ENCODE measurements around the gene CACNA2D1. TPM values are rescaled to one million over a fixed set of nuclear protein-coding genes. Genes with fewer than 3 reads are reported as not detected.
"Not testable (repeated sequence)": the region's sequence is repeated elsewhere in the genome, so short reads cannot be mapped to it uniquely, and the experiment has no call there.

CACNA2D1 gene
- total and polyA plus RNA-seq, 8 donors = 10.7 to 20.8 (median 16.6) TPM

GRCh38 chr7:82438521-82438920 is 5.1 kb downstream of the CACNA2D1 start:
- no peak for DNase-seq

DNA sequence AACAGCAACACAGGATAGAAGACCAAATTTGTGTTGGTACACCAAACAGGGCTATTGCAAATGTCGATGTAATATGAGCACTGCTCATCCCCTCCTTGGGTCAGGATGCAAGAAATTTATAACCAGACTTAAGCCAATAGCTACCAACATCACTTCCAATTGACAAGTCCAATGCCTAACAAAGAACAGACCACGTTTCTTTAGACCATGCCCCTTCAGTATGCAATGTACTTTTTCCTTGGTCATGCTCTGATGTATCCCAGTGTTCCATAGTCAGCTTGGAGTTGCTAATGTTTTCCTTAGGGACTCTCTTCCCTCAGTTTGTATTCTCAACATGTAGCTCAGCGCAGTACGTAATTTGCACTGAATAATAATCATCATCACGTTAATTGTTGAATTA is 7.8 kb downstream of the CACNA2D1 start:
- H3K27me3 ChIP-seq = peaks cover 0 to 12% of the 10 kb centered on the region in 2 donors
- no peak overlapping the region for H3K4me3 ChIP-seq
- intact Hi-C loops (cut with DNase I) = no loop called here
- H3K36me3 ChIP-seq = no peaks in the 10 kb centered on the region
- ATAC-seq (no peak), DNase-seq (no peak)
- no peak overlapping the region for H3K27ac ChIP-seq
- no peaks in the 10 kb centered on the region for H3K9me3 ChIP-seq
- TF ChIP-seq, protein P1, sequence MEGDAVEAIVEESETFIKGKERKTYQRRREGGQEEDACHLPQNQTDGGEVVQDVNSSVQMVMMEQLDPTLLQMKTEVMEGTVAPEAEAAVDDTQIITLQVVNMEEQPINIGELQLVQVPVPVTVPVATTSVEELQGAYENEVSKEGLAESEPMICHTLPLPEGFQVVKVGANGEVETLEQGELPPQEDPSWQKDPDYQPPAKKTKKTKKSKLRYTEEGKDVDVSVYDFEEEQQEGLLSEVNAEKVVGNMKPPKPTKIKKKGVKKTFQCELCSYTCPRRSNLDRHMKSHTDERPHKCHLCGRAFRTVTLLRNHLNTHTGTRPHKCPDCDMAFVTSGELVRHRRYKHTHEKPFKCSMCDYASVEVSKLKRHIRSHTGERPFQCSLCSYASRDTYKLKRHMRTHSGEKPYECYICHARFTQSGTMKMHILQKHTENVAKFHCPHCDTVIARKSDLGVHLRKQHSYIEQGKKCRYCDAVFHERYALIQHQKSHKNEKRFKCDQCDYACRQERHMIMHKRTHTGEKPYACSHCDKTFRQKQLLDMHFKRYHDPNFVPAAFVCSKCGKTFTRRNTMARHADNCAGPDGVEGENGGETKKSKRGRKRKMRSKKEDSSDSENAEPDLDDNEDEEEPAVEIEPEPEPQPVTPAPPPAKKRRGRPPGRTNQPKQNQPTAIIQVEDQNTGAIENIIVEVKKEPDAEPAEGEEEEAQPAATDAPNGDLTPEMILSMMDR (IDR thresholded peaks at IDR 0.05) = no peak
- no peaks in the 10 kb centered on the region for H3K4me1 ChIP-seq

More at GRCh38 chr7:82438521-82438920, 5.1 kb downstream of the CACNA2D1 start:
- no peak overlapping the region for H3K4me3 ChIP-seq
- peaks cover 0 to 9% of the 10 kb centered on the region in 2 donors for H3K4me1 ChIP-seq
- TF ChIP-seq, protein P1 (IDR thresholded peaks at IDR 0.05) = no peak
- ATAC-seq = no peak
- no peaks in the 10 kb centered on the region for H3K36me3 ChIP-seq
- H3K9me3 ChIP-seq = no peaks in the 10 kb centered on the region
- intact Hi-C loops (cut with DNase I) = no loop called here
- peaks cover 0 to 39% of the 10 kb centered on the region in 2 donors for H3K27me3 ChIP-seq
- H3K27ac ChIP-seq = no peak overlapping the region

DNA sequence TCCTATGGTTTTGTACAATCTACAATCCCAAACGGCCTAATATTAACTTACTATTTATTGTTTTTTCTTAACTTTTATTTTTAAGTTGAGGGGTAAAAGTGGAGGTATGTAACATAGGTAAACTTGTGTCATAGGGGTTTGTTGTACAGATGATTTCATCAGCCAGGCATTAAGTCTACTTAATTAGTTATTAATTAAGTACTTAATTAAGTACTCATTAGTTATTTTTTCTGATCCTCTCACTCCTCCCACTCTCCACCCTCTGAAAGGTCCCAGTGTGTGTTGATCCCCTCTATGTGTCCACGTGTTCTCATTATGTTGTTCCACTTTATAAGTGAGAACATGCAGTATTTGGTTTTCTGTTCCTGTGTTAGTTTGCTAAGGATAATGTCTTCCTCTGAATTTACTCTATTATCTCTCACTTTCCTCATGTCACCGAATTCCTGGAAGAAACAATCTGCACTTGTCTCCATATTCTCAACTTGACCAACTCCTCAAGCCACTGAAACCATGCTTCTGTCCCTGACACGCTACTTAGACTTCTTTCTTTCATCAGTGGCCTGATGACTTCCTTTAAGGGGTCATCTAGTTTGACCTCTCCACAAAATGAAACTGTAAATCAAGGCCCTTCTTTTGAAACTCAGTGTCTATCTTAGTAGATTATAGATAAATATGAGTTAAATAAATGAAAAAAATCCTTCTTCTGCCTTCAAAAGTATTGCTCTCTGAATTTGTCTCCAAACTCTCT is 9.1 kb downstream of the CACNA2D1 start:
- no peaks in the 10 kb centered on the region for H3K9me3 ChIP-seq
- no peaks in the 10 kb centered on the region for H3K4me1 ChIP-seq
- TF ChIP-seq, protein P1 (IDR thresholded peaks at IDR 0.05) = no peak
- no peak for DNase-seq
- H3K27ac ChIP-seq = no peak overlapping the region
- H3K4me3 ChIP-seq = no peak overlapping the region
- no peaks in the 10 kb centered on the region for H3K27me3 ChIP-seq
- no peaks in the 10 kb centered on the region for H3K36me3 ChIP-seq
- no peak for ATAC-seq
- intact Hi-C loops (cut with DNase I) = no loop called here

DNA sequence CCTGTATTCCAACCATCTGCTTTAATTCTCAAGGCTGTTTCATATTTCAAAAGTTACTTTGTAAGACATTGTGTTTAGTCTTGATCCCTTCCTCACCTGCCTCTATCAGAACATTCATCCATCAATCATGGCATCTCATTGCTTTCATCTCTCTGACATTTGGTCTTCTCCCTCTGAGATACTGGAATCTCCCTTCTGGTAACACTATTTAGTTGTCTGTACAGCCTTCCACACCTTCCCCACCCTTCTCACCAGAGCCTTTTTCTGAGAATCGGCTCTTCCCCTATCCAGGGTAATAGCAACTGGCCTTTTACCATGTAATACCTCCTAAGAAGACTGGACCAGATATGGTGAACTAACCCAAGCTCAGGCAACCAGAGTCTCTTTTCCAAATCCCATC is 10.1 kb downstream of the CACNA2D1 start:
- no peaks in the 10 kb centered on the region for H3K9me3 ChIP-seq
- H3K36me3 ChIP-seq = no peaks in the 10 kb centered on the region
- no peak for DNase-seq
- no peak overlapping the region for H3K4me3 ChIP-seq
- H3K27me3 ChIP-seq = no peaks in the 10 kb centered on the region
- intact Hi-C loops (cut with DNase I) = no loop called here
- TF ChIP-seq, protein P1 (IDR thresholded peaks at IDR 0.05) = no peak
- no peak for ATAC-seq
- no peaks in the 10 kb centered on the region for H3K4me1 ChIP-seq
- H3K27ac ChIP-seq = no peak overlapping the region

GRCh38 chr7:82432743-82433142 is 10.8 kb downstream of the CACNA2D1 start:
- DNase-seq; ATAC-seq; H3K4me1 ChIP-seq; H3K36me3 ChIP-seq; H3K4me3 ChIP-seq; H3K27ac ChIP-seq; H3K27me3 ChIP-seq; H3K9me3 ChIP-seq; intact Hi-C loops (cut with DNase I): not testable (repeated sequence)
